Stimulated activated CD8-positive, alpha-beta memory T cell treated with anti-CD3 and anti-CD28 coated beads, Interleukin-2, amount 100 ng/mL, for 48 hours (primary cell): ENCODE measurements around the gene KCNQ1.

ENCODE experiments used
- DNase-seq, 2 donors: peaks; one replicate each; pipeline ENCODE4 v3.0.0-alpha.2; 2020; ENCODE audit warnings: low read depth in 2 of 2

KCNQ1 gene

GRCh38 chr11:2444821-2445745 is at the start of gene KCNQ1:
Gene KCNQ1, plus strand, starts transcription at chr11:2445008. Its CDS starts 91 bp downstream, at chr11:2445099.
- peak; percentile 47 to 49 for DNase-seq

DNA sequence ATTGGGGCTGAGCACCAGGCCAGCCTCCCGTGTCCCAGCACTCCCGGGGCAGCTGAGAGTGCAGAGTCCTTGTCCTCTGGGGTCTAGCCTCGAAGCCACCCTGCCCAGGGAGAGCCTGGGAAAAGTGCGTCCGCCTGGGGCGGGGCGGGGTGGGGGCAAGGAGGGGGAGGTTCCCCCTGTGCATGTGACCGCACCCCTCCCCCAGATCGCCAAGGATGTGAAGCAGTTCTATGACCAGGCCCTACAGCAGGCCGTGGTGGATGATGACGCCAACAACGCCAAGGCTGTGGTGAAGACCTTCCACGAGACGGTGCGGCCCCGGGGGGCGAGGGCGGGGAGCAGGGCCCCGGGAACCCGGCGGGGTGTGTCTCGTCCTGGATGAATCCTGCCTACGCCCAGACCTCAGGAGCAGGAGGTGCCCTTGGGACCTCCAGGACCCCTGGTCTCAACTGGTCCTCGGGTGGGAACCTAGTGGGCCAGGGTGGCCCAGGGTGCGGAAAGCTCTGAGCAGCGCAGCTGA is 49.5 kb upstream of the KCNQ1 start:
- DNase-seq: no peak

- no peak for DNase-seq
These were observed 49.0 kb upstream of the KCNQ1 start for GRCh38 chr11:2395856-2396255.

GRCh38 chr11:2396471-2396870 is 48.3 kb upstream of the KCNQ1 start:
- no peak for DNase-seq

GRCh38 chr11:2397005-2397404 is 47.8 kb upstream of the KCNQ1 start:
- no peak for DNase-seq

DNA sequence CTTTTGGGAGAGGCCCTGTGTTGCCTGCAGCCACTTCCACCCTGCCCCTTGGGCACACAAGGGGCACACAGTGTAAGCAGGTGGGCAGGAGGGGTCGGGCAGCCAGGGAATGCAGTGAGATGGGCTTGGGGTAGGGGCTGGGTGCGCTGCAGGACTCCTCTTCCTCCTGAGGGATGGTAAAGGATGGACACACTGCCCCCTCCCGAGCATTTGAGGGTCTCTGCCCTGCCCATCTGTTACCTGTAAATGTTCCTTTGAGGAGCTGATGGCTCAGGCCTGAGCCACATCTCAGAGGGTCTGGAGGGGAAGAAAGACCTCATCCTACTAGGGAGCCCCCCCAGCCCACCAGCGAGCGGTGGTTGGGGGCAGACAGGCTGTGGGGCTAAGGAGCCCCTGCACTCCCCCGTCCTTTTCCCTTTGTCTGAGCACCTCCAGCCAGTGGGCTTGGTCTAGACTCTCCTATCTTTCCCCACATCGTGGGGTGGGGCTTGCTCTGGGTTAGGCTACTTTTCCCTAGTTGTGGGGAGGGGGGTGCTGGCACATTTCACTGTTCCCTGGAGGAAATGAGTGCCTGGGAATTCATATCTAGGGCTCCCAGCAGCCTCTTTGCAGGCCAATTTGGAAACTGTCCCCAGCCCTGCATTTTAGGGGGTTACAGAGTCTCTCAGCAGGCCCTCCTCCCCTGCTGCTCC is 46.0 kb upstream of the KCNQ1 start:
- DNase-seq: no peak

DNA sequence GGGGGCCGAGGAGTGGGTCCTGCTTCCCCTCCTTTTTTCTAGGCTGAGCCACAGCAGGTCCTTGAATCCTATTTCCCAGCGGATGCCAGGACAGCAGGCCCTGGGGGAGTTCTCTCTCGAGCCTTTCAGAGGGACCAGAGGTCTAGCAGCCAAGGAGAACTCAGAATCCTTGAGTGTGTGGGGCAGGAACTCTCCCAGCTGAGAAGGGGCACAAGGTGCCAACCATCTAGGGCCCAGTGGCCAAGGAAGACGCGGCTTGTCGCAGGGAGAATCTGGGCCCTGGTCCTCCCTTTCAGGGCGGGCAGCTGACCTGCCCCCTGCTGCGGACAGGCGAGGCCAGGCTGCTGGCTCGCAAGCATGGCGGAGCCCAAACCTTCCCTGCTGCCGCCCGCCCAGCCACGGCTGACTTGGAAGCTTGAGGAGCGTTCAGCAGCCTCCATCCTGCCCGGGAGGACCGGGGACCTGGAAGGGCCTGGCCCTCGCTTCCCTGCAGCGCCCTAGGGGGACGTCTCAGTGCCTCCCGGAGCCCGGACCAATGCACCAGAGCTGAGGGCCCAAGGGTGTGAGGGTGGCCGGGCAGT is 45.2 kb upstream of the KCNQ1 start:
- no peak for DNase-seq

DNA sequence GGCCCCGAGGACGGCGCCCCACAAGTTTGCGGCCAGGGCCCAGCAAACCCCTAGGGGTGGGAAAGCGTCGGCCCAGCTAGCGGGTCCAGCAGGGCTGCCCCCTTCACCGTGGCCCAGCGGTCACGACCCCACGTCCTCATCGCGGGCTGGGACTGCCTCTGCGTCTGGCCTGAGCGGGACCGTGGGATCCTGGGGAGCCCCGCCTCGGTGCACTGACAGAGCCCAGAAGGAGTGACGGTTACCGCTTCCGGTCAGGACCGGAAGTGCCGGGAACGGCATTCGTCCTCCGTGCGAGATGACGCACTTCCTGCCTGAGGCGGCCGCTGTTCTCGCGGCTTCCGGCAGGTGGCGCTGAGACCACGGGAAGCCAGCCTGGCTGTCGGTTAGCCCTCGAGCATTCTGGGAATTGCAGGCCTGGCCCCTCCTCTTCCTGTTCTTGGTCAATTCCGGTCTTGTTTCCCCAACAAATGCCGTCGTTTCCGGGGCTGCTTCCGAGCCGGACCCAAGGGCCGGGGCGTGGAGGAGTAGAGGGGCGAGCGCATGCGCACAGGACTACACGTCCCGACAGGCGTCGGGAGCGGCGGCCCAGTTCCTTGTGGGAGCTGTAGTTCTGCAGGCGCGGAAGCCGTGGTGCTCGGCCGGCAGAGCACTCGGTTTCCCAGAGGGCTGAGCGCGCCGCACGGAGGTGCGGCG is 44.6 kb upstream of the KCNQ1 start, which contains the start of gene TSSC4:
TSS of gene TSSC4 (plus strand) at position 682 of the 693 bp plus-strand sequence. CDS start 1,884 bp downstream, outside the sequence.
- DNase-seq: peak; percentile 98

GRCh38 chr11:2400762-2401435 is 43.9 kb upstream of the KCNQ1 start:
- DNase-seq: no peak

- no peak for DNase-seq
These were observed 43.3 kb upstream of the KCNQ1 start for GRCh38 chr11:2401436-2401984.

DNA sequence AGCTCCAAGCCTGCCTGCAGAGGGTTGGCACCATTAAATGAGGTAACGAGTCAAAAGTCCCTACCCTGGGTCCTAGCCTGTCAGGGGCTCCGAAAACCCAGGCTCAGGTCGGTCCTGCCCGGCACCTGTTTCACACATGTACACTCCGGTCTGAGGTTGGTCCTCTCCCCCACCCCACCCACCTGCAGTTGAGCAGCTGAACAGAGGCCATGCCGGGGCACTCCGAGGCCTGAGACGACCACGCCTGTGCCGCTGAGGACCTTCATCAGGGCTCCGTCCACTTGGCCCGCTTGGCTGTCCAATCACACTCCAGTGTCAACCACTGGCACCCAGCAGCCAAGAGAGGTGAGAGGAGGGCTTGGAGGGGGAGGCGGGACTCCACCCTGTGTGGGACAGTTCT is 42.7 kb upstream of the KCNQ1 start:
- DNase-seq: no peak

- no peak for DNase-seq
These were observed 41.7 kb upstream of the KCNQ1 start for GRCh38 chr11:2402890-2403645.

- no peak for DNase-seq
These were observed 40.0 kb upstream of the KCNQ1 start for GRCh38 chr11:2404735-2405196.

DNA sequence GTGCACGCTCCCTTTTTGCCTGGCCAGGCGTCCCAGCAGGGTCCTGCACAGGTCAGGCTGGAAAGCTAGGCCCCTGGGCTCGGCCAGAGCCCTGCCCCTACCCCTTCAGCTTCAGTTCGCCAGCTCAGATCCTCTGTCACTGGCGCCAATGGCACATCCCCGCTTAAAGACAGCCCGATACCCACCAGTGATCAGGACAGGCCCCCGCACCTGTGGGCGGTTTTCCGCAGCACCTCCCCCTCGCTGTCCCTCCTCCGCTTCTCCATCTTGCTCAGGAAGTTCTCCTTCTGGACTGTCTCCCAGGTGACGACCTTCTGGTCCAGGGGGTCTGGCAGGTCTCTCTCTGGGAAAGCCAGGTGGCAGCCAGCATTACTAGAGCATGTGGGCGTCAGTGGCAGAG is 38.4 kb upstream of the KCNQ1 start:
- DNase-seq: no peak

DNA sequence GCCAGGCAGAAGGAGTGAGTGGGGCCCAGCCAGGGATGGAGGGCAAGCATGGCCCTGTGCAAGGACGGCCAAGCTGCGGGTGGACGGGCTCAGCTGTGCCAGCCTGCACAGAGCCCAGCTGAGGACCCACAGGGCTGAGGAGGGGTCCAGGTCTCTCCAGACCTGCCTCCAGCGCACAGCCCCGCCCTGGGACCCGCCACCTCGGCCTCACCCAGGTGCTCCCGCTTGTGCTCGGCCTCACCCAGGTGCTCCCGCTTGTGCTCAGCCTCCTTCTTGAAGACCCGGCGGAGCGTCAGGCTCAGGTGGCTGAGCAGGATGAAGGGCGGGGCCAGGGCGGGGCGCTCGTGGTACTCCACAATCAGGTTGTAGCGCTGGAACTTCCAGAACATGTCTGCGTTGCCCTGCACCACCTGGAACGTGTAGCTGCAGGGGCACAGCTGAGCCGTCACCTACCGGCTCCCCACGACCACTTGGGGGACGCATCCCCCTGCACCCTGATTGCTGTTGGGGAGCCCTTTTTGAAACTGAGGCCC is 37.9 kb upstream of the KCNQ1 start:
- DNase-seq: no peak

DNA sequence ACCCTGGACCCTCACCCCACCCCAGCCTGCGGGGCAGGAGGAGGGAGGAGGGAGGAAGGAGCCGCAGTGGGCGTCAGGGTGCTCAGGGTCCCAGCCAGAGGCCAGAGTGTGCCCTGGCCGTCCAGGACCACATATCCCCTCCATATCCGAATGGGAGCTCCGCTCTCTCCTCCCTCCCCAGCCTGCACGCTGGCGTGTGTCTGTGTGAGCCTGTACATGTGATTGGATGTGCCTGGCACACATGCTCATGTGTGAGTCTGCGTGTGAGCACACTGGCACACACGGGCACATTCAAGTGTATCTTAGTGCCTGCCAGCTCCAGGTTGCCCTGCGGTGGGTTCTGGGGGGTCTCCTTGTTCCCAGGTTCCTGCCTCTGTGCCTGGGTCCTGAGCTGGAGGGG is 36.1 kb upstream of the KCNQ1 start:
- no peak for DNase-seq

DNA sequence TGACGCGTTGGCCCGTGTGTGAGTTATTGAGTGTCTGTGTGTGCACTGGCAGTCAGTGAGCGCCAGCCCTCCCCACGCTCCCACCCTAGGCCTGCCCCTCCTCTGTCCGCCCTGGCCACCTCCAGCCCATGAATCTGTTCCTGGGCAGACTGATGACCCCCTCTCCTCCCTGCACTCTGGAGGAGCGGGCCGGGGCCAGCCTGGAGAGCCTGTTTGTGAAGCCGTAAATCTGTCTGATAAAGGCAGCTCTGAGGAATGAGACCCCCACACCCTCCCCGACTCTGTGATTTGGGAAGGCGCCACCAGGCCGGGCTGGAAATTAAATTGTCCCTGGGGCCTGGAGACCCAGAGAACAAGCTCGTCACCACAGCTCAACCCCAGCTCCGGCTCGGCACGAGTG is 35.7 kb upstream of the KCNQ1 start:
- DNase-seq: no peak

DNA sequence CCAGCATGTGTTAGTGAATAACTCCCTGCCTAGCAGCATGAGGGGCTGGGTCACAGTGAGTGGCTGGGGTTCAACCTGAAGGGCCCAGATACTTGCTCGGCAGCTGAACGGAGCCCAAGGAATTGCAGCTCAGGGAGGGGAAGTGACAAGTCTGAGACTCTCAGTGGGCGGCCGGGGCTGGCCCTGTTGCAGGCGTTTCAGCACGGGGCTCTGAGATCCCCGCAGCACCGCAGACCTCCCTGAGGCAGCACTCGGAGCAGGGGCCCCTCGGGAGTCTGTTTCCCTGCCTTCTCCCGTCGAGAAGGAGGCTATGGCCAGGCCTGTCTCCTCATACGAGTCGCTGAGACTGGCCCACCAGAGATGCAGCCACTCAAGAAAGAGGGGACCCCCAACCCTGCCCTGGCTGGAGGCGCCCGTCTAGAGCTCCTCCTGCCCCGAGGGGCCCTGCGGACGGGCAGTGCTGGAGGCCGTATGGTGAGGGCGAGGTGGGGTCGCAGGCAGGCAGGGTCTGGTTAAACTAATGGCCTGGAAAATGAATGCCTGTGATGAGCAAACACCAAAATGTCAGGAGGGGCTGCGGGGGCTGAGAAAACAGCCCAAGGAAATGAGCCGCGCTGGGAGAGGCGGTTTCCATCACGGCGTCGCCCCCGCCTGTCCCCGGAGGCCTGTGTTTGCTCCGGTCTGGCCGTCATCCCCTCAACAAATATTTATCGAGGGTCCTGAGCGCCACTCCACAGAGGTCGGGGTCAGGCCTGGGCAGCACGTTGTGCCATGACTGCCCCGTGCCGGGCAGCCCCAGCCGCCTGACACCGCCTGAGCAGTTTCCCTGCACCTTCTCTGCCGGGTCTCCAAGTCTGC is 35.0 kb upstream of the KCNQ1 start:
- no peak for DNase-seq

GRCh38 chr11:2410616-2411015 is 34.2 kb upstream of the KCNQ1 start:
- DNase-seq: no peak
